NOMO-1 treated with DMSO at 0.1 percent for 48 hours (cell line): ENCODE results near the gene LPAR5.

Experiments
- DNase-seq: peaks from one replicate; lab custom pipeline; 2025; ENCODE audit not compliant: unreplicated experiment; lab: John Stamatoyannopoulos, UW

Gene LPAR5

GRCh38 chr12:6635856-6636531 lies at the start of gene LPAR5:
Gene LPAR5 (minus strand): TSS chr12:6635959. CDS start chr12:6621248, 14,711 bp downstream.
- DNase-seq = peak; percentile 23

- DNase-seq = peak; percentile 50
These were observed 48.9 kb upstream of the LPAR5 start for GRCh38 chr12:6684609-6685008.

DNA sequence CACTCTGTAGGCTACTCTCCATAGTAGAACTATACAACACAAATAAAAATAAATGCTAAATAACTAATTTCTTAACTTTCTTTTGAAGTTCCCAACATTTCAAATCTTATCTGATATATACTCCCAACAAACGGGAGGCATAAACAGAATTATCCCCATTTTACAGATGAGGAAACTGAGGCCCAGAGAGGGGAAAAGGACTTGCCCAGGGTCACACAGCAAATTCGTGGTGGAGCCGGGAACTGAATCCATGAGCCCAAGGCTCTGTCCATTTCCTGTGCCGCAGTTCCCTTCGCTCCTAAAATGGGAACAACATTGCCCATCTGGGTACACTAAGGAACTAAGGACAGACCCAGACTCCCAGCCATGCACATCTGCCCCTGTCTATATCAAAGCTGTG lies 41.2 kb upstream of the LPAR5 start:
- DNase-seq = no peak

GRCh38 chr12:6672143-6672542 lies 36.4 kb upstream of the LPAR5 start:
- DNase-seq = no peak

GRCh38 chr12:6667559-6668210 lies 31.9 kb upstream of the LPAR5 start:
- DNase-seq = no peak

DNA sequence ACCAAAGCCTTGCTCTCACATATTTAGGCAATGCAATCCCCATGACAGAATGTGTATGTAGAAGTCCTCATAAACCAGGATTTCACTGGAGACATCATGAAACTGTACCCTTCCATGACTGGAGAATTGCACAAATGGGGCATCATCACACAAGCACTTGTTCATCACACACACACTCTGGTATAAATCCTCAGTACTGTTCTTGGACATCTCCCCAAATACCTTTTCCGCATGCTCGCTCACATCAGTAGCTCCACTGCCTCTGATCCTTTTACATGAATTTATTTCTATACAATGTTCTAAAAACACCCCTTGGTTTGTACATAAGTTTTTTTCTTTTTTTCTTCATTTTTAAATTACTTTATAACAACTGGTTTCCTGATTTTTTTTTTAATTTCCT lies 30.5 kb upstream of the LPAR5 start:
- DNase-seq = no peak

GRCh38 chr12:6664902-6665301 lies 29.1 kb upstream of the LPAR5 start:
- peak; percentile 59 for DNase-seq

GRCh38 chr12:6662906-6663742 lies 27.4 kb upstream of the LPAR5 start, which contains the start of gene ING4:
Gene ING4 (minus strand): TSS chr12:6663119. CDS start chr12:6663101, 18 bp downstream.
- DNase-seq = peak; percentile 99

DNA sequence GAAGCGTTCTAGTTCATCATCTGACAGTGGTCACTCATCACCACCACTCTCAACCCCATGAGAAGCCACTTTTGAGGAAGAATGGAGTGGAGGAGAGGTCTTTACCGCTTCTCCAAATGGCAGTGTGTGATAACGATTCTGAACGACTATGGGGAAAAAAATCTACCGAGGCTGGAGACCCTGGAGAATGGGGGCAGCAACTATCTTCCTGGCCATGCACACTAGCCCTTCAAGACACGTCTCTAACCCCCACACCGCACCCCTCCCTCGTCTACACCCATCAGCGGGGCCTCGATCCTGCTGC lies 26.8 kb upstream of the LPAR5 start:
- no peak for DNase-seq

GRCh38 chr12:6653987-6654386 lies 18.2 kb upstream of the LPAR5 start:
- no peak for DNase-seq

DNA sequence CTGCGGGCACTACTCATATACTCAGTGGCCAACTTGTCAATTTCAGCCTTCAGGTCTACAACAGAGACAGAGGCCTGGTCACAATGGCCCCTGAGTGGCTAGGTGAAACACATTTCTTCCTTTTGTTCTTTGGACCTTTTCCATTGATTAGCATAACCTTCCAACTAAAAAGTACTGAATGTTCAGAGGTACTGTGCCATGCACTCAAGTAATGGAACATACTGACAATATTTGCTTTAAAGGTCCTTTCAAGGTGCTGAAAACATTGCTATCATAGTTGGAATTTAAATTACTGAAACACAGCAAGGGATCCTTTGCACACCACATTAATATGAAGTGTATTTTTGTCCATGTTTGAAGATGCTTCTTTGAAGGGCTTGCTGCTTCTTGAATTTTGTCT lies 17.6 kb upstream of the LPAR5 start:
- DNase-seq = no peak

- no peak for DNase-seq
These were observed 16.6 kb upstream of the LPAR5 start for GRCh38 chr12:6652391-6652790.

- no peak for DNase-seq
These were observed 15.1 kb upstream of the LPAR5 start for GRCh38 chr12:6650832-6651231.

DNA sequence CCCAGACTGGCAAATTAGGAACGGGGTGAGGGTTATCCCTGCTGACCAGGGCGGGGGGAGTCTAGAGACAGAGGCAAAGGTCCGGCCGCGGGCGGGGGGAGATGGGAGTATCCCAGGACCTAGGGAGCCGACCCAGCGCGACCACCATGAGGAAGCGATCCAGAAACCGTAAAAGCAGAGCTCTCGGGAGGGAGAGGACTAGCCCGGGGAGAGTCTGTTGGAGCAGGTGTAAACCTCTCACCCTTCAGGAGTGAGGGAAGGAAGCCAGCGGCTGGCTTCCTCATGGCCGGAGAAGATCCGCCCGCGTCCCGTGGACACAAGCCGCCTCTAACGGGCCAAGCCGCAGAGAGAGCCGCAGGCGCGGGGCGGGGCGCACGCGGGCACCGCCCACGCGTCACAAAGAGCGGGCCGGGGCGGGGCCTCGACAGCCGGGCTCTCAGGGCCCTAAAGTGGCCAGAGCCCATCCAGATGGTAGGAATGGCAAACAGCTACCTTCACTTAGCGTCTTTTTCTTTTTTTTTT lies 11.4 kb upstream of the LPAR5 start, which contains the start of gene ACRBP:
Gene ACRBP (minus strand): TSS at position 350 of the 522 bp plus-strand sequence. CDS start 66 bp downstream, at position 284.
- peak; percentile 50 for DNase-seq

GRCh38 chr12:6646276-6647082 lies 10.7 kb upstream of the LPAR5 start:
- DNase-seq = no peak

DNA sequence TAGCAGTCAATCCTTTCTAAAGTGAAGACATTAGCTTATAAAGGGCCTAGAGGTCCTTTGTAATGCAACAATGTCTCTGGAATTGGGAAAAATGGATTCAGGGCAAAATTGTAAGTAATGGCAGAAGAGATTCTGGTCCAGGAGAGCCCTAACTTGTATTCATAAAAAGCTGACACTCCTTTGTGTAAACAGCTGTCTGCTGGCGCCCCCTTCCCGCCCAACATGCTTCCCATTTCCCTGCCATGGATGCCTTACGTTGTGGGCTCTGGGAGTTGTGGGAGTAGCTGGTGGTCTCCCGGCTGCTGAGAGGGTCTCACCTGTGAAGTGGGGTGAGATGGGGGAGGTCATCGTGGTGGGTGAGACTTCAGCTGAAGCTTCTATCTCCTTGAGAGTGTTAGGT lies 9.1 kb upstream of the LPAR5 start:
- no peak for DNase-seq

GRCh38 chr12:6644257-6644596 lies 8.5 kb upstream of the LPAR5 start:
- peak; percentile 95 for DNase-seq

DNA sequence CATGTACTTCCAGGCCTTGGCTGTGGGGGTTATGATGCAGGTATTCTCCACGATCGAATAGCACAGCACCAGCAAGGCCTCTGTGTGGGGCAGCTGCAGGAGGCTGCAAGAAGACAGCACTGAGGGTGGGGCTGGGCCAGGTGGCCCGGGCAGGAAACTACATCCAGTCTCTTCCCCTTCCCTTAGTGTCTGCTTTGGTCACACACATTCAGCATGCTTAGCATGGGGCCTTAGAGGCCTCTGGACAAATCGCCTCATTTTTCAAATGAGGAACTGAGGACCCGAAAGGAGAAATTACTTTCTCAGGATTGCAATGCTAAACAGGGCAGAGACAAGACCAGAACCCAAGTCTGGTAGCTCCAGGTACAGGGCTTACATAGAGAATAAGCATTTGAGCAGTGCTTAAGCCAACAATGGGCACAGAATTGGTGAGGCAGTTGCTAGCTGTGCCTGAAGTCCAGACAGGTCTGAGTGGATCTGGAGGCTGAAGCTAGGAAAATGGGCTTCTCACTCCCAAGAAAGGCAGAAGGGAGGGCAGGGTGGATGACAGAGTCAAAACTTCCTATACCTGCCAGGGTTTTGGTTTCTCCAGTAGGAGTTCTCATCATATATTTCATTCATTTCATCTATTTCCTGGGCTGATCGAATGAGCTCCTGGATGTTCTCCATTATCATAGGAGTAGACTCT lies 8.0 kb upstream of the LPAR5 start:
- DNase-seq = peak; percentile 85

GRCh38 chr12:6641131-6641530 lies 5.4 kb upstream of the LPAR5 start:
- DNase-seq = no peak

DNA sequence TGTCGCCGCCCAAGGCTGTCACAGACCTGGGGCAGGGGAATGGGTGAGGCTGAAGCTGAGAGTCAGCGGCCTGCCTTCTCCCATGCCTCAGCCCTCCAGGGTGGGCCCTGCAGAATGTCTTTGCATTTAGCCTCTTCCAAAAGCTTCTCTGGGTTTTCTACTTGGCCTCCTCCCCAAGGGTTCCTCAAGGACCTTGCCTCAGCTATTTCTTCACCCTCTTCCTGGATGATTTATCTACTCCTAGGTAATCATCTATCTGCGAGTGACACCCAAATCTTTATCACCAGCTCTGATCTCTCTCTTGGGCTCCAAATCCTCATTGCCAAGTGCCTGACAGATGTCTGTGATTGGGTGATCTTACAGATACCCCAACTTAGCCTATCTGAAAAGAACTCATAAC lies 4.7 kb upstream of the LPAR5 start:
- DNase-seq = no peak
